GM21737 (cell line): ENCODE measurements around the gene PTPN2.

Experiments used
- ATAC-seq: cut with Tn5 transposase; IDR thresholded peaks from one replicate; pipeline ENCODE4 v1.9.1; 2021; ENCODE audit warnings: mild to moderate bottlenecking, moderate library complexity; ENCODE audit not compliant: unreplicated experiment

PTPN2 gene

DNA sequence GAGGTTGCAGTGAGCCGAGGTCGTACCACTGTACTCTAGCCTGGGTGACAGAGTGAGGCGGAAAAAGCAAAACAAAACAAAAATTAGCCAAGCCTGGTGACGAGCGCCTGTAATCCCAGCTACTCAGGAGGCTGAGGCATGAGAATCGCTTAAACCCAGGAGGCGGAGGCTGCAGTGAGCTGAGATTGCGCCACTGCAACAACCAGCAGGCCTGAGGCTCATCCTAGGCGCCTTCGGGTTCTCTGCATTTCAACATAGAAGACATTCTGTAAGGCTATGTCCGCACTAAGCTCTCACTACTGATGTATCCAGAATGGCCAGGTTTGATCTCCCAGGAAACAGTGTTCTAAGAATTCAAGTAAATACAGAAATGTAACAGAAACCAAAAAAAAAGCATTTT is 23.5 kb downstream of the PTPN2 start:
- ATAC-seq = no peak

DNA sequence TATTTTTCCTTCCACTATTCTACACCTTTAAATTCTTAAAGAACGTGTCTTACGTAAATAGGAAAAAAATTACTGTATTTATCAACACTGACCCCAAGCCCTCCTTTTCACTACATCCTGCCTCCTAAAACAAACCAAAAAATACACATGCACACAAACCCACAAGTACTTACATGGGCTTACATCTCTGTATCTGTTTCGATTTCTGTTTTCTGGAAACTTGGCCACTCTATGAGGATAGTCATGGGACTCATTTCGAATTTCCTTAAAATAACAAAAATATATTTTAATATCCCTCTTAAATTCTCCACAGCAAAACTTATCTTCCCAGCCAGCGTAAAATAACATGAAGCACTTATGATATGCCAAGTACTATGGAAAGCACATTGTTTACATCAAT is 25.0 kb downstream of the PTPN2 start:
- ATAC-seq = no peak

DNA sequence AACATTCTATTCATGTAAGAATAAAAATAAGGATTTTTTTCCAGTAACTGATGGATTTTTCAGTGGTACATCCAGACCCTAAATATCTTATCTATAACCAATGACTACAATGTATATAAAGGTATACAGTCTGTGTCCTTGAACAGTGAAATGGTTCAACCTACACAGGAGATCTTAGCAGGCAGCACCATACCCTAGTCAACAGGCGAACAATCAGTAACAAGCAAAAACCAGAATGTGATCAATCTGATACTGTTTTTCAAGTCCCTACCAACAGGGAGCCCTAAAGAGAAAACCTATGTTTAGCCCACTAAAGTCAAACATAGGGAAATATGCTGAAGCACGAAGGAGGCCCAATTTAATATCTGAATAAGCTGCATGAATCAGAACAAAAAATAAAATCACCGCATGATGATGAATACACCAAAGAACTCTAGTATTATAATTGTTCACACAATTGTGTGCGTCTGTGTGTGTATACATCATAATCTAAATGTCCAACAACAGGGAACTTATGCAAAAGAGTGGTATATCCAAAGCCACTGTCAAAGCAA is 26.0 kb downstream of the PTPN2 start:
- ATAC-seq = no peak

DNA sequence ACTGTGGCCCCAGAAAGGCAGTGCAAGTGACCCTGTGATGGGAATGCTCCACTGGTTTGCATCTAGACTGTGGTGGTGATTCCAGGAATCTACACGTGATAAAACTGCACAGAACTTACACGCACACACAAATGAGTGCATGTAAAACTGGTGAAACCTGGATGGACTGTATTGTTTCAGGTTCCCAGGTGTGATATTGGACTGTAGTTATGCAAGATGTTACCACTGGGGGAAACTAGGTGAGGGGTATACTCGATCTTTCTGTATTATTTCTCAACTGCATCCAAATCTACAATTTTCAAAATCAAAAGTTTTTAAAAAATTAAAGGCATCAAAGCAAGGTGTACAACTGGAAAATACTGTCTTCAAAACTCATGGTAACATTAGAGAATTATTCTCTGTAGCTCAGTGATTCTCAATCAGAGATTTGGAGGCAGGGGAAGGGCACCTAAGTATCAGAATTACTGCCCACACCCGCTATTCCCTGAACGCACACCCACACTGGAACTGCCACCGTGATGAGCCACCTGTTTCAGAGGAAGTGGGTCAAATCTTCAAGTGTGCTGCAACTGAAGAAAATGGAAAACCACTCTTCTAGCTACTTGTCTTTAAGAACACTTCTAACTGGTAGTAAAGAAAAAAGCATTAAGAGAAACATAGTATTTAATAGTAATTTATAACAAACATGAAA is 26.7 kb downstream of the PTPN2 start:
- no peak for ATAC-seq

DNA sequence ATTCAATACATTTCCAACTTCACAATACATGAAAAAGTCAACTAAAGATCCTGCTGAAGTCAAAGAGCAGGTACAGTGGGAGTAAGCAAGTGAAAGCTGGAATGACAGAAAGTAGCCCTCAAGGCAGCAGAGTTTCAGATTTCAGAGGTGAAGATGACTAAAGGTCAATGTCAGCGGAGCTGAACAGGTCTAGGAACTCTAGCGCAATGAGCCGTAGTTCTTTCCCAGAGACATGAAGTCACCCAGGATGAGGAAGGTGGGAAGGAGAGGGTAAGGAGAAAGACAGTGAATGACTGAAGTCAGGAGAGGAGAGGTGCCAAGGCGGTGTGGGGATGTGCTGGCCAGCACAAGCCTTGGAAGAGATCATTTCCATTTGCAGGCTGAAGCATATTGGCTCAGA is 28.1 kb downstream of the PTPN2 start:
- ATAC-seq = no peak

DNA sequence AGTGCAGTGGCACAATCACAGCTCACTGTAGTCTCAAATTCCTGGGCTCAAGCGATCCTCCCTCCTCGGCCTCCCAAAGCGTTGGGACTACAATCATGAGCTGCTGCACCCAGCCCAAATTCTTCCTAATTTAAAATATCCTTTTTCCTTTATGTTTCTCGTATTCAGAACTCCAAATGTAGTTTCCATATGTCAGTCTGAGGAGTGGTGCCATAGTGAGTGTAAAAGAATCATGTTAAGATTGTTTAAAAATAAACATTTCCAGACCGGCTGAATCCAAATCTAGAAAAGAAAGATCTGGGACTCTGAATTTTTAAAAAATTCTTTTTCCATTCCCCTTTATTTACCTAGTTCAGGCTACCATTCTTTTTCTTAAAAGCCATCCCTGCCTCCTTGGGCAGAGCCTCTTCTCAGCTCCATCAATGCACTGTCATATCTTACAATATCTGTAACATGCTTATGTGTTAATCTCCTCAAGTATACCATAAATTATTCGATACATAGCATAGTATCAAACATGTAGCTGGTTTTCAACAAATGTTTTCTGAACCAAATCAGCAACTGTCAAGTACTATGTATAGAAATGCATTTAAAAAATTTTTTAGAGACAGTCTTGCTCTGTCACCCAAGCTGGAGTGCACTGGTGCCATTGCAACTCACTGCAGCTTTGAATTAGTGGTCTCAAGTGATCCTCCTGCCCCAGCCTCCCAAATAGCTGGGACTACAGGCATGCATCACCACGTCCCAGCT is 31.3 kb downstream of the PTPN2 start:
- ATAC-seq = no peak

DNA sequence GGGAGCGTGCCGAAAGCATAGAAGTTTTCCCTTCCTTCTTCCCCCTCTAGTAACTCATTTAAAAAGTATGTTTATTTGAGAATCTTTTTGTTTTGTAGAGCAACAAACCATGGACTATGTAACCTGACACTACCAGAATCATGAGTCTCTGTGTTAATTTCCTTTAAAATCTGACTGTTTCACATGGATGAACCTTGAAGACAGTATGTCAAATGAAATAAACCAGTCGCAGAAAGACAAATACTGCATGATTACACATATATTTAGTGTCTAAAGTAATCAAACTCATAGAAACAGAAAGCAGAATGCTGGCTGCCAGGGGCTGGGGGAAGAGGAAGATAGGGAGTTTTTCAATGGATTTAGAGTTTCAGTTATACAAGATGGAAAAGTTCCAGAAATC is 32.3 kb downstream of the PTPN2 start:
- no peak for ATAC-seq

DNA sequence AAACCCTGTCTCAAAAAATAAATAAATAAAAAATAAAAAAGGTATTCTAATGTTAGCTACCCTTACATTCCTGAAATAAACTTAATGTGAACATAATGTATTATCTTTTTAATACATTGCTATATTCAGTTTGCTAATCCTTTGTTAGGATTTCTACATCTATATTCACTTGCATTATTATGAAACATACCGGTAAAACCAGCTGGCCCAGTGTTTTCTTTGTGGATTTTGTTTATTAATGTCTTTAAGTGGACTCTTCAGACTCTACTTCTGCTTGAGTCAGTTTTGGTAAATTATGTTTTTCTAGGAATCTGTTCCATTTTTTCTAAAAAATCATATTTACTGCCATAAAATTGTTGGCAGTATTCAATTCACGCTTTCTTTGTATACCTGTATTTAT is 34.5 kb downstream of the PTPN2 start:
- ATAC-seq = no peak

DNA sequence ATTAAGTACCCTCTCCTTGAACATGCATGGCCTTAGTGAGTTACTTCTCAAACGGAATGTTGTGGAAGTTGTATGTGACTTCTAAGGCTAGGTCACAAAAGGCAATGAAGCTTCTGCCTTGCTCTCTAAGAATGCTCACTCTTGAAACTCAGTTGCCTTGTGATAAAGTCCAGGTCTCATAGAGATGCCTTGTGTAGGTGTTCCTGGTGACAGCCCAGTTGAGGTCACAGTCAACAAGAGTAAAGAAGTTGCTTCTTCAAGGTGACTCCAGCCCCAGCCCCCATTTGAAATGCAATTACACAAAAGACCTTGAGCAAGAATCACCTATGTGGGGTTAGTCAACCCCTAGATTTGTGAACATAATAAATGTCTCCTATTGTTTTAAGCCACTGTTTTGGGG is 35.6 kb downstream of the PTPN2 start:
- ATAC-seq = no peak

DNA sequence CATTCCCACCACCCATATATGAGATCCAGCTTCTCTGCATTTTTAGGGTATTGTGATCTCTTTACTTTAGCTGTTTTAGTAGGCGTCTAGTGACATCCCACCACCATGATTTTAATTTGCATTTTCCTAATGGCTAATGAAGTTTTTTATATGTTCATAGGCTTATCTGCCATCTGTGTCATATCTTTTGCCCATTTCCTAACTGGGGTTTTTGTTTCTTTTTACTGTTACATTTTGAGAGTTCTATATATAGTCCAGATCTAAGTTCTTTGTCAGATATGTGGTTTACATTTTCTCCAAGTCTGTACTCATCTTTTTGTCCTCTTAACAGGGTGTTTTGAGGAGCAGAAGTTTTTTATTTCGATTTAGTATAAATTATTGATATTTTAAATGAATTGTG is 39.6 kb downstream of the PTPN2 start:
- no peak for ATAC-seq

DNA sequence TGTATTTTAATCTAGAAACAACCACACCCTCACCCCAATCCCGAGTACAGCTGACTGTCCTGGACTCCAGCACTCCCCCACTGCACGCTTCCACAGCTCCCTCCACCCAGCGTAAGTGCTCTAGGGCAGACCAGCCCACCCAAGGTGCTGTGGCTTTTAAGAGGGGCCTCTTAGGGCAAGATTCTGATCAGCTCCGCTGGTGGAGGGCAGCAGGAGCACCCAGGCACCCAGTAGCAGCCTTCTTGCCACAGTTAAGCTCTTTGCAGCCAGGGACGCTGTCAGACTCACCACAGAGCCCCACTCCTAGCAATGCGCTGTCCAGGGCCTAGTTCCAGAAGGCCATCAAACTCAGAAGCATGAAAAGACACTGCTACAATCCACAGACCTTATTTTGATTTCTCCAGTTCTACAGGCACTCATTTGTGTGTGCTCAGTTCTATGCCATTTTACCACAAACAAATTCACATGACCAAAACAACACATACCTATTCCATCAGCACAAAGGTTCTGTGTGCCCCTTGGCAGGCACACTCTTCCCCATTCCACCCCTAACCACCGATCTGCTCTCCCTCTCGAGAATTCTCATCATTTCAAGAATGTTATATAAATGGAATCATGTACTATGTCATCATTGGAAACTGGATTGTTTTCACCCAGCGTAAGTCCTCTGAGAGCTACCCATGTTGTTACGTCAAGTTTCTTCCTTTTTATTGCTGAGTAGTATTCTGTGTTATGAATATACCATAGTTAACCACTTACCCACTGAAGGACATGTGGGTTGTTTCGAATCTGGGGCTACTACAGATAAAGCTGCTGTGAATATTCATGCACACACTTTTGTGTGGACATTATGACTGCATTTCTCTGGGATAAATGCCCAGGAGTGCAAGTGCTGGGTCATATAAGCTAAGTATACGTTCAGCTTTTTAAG is 40.4 kb downstream of the PTPN2 start:
- no peak for ATAC-seq

DNA sequence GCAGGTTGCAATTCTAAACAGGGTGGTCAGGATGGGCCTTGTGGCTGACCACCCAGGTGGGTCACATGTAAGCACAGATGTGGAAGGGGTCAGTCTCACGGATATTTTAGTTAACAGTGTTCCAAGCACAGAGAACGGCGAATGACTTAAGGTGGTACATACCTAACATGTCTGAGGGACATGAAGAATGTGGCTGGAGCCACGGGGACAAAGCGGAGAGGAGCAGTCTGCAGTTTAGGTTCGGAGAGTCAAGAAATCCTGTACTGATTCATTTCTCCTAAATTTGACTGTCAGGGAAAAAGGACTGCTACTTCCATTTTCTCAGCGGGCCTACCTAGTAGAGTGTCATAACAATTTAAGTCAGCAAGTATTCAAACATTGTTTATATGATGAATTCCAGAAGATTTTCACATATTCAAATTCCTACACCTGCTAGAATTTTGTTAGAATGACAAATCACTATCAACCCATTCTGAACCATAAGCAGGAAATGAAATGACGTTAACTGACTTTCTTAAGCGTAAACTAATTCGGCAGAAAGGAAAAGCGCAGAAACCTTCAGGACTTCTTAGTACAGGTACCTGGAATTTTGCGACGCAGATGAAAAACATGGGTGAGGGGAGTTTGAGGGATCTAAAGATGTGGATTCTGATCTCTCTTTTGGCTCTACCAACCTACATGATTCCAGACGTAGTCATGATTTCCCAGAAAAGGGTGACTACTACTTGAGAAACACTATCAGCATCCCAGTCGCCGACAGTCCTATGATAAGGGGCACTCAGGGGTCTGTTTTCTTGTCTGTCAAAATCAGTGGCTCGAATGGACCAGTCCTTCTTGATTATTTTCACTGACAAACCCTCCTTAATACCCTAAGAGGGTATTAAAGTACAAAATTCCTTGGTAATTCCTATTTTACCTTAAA is 41.3 kb downstream of the PTPN2 start:
- ATAC-seq = no peak

DNA sequence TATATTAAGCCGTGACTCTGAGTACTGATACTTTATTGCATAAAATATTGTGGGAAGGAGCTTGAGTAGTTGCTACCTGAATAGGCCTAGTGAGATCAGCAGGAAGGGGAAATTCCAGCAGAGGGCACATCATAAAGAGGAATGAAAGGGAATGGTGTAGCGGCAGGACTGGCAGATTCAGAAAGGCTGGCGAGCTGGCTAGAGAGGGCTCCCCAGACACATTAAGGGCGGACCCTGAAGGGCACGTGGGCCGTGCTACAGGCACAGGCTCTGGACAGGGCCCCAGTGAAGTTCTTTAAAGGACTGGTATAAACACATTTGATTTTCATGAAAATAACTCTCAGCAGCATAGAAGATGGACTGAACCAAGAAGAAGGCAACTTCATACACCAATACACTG is 43.0 kb downstream of the PTPN2 start:
- ATAC-seq = no peak

DNA sequence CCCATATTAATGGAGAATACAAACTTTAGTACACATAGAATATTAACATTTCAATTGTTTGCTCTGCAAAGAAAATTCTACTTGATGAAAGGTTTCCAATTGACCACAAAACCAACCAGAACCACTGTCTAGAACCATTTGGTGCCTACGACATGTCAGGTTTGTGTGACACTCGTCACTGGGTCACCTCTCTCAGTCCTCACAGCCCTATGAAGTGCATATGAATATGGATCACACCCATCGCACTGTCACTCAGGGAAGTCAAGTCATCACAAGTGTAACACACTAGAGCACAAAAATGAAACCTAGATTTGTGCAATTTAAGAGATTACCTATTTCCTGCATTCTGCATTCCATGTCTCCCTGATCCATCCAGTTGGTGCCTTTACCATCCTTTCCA is 43.7 kb downstream of the PTPN2 start:
- no peak for ATAC-seq

DNA sequence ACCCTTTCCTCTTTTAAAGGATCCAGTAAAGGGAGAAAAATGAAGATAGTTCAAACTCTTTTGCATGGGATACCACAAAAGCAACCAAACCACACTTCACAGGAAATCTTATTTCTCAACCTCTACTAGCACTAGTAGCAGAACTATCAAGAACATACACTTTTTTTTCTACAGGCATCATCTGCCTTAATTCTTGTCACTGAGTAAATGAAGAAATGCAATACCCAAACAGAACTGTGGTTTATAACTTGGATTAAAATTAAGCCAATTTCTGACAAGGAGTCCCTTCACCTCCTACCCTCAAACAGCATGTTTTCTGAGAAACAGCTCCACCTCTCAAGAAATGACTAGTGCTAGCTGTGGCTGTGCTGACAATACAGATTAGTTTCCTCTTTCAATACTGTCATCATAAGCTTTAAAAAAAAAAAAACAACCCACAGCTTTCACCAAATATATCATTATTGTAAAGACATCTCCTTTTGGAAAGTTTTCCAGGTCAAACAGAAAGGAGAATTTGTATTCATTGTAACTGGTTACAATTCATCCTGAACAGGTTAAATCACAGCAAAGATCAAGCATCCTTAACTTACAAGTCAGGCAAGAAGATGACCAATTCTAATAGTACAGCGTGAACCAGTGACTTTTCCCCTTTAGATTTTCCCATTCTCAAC is 44.4 kb downstream of the PTPN2 start:
- peak; percentile 69 for ATAC-seq

DNA sequence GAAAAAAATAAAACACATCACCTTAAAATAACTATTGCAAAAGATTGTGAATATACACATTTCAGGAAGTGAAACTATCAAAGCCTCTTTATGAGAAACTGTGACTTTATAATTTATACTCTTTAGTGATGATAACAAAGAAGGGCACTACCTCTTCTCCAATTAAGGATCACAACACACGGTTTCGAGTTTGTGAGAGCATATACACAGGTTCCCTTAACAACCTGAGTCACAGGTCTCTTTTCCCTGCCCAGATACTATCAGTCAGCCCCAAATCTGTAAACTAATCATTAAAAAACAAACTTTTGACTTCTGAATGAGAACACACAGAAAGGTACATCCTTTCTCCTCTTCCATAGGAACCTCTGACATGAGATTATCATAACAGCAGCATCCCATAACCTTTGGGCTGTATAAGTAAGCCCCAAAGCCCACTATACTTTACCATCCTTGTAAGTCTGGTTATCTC is 44.9 kb downstream of the PTPN2 start:
- peak; percentile 46 for ATAC-seq

DNA sequence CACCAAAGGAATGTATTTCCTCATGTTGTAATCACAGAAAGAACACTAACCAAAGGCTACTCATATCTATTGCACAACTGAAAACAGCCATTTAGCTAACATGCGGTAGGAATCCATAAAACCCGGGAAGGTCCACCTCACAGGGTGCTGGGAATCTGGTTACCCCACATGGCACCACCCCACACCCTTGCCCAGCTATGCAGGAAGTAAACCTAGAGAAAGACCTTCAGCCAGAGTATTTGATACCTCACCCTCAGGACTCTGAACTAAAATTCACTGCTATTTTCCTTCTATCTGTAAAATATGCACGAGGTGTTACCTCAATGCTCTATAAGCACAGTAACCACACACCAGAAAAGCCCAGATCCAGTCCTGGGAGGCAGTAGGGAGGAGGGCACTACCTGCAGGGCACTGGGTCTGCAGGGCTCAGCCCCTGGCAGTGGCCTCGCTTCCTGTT is 45.8 kb downstream of the PTPN2 start:
- ATAC-seq = no peak

DNA sequence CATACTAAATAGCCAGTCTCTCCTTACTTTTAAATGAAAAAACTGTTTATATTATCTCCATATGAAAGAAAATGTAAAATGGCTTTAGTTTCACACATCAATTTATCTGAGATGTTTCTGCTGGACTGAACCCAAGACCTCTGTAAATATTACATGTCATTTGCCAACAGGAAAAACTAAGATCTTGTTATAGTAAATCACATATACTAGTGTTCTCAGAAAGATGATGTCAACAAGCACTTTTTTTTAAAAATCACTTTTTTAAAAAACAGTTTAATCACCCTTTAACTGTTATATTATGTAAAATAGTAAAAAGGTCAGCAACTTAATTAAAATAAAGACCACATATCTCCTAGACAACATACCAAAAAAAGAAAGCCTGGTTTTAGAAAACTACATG is 46.3 kb downstream of the PTPN2 start:
- no peak for ATAC-seq

DNA sequence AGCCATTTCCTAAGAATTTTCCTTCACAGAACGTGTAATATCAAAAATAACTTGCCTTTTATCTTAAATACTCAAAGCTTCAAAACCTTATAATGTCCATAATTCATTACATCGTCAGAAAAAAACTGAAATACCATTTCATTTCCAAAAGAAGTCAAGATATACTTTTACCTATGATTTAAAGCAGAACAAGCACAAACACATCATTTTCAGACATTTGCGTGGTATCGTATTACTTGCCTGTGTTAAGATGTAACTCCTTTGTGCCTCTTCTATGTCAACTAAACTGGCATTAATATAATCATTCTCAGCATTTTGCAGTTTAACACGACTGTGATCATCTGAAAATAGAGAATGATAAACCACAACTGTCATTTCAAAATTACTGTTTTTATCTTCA is 47.5 kb downstream of the PTPN2 start:
- ATAC-seq = no peak
